ENCODE data around the gene SQSTM1.
"Not testable (repeated sequence)": the region's sequence is repeated elsewhere in the genome, so short reads cannot be mapped to it uniquely, and the experiment has no call there.

The SQSTM1 gene

GRCh38 chr5:179788193-179788854 lies 32.4 kb upstream of the SQSTM1 start:
- H3K4me3 ChIP-seq (ENCODE audit: low read length): no peak overlapping the region
- no peak for TF ChIP-seq CTCF (conservative IDR thresholded peaks at IDR 0.05; ENCODE audit: low read depth, low read length)
- DNase-seq (ENCODE audit: low read depth): no peak

GRCh38 chr5:179789278-179789677 lies 31.4 kb upstream of the SQSTM1 start:
- not testable (repeated sequence) for DNase-seq (ENCODE audit: low read depth); H3K4me3 ChIP-seq (ENCODE audit: low read length)

- no peak for TF ChIP-seq CTCF (conservative IDR thresholded peaks at IDR 0.05; ENCODE audit: low read depth, low read length)
- no peak overlapping the region for H3K4me3 ChIP-seq (ENCODE audit: low read length)
- no peak for DNase-seq (ENCODE audit: low read depth)
These were observed 28.7 kb upstream of the SQSTM1 start for GRCh38 chr5:179791881-179792611.

GRCh38 chr5:179792612-179793467 lies 27.9 kb upstream of the SQSTM1 start:
- DNase-seq (ENCODE audit: low read depth): no peak
- TF ChIP-seq CTCF (conservative IDR thresholded peaks at IDR 0.05; ENCODE audit: low read depth, low read length): no peak
- H3K4me3 ChIP-seq (ENCODE audit: low read length): no peak overlapping the region

DNA sequence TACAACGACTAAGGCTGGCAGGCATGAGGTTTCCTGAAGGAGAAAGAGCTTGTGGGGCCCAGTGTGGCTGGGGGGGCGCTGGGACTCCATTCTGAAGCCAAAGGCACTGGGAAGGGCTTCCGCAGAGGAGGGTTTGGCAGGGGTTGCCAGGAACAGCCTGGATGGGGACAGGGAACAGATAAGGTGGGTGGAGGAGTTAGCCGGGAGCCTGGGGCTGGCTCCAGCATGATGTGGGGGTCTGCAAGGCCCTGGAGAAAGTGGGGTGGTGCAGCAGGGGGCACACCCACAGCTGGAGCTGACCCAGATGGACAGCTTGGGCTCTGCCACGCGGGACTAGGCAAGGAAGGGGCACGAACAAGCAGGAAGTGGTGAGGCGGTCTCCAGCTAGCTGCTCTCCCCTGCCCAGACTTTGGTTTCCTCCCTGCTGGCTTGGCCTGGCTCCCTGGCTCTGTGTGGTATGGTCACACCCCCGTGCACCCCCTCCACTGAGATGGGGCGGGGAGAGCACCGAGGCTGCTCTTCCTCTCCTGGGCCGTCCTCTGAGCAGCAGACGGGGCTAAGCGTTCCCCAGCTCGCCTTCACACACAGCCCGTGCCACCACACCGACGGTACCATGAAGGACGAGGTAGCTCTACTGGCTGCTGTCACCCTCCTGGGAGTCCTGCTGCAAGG lies 27.1 kb upstream of the SQSTM1 start, which contains the start of gene LTC4S:
Gene LTC4S, plus strand, starts transcription at position 519 of the 672 bp plus-strand sequence. Its CDS starts 95 bp downstream, at position 614.
- no peak for DNase-seq (ENCODE audit: low read depth)
- no peak within 1 kb of the TSS for H3K4me3 ChIP-seq (ENCODE audit: low read length)

GRCh38 chr5:179794171-179794570 lies 26.5 kb upstream of the SQSTM1 start:
- DNase-seq (ENCODE audit: low read depth): no peak
- TF ChIP-seq CTCF (conservative IDR thresholded peaks at IDR 0.05; ENCODE audit: low read depth, low read length): no peak
- H3K4me3 ChIP-seq (ENCODE audit: low read length): no peak overlapping the region

More for the DNA sequence above, 27.1 kb upstream of the SQSTM1 start, which contains the start of gene LTC4S:
- TF ChIP-seq CTCF (conservative IDR thresholded peaks at IDR 0.05; ENCODE audit: low read depth, low read length): no peak

DNA sequence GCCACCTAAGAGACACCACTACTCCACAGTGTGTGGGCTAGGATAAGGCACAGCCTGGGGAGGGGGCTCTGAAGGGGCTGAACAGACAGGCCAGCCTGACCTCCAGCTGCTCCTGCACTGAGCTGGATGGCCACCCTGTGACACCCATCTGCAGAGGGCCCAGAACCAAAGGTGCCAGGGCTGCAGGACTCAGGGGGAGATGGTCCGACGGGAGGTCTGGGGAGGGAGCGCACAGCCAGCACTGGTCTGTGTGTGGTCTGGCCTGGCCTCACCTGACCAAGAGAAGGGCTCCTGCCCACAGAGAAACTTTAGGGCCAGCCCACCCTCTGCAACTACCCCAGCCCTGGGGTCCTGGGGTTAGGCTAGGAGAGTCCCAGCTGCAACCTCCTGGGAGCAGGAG lies 26.1 kb upstream of the SQSTM1 start:
- no peak for DNase-seq (ENCODE audit: low read depth)
- H3K4me3 ChIP-seq (ENCODE audit: low read length): no peak overlapping the region
- TF ChIP-seq CTCF (conservative IDR thresholded peaks at IDR 0.05; ENCODE audit: low read depth, low read length): no peak

All from retinal pigment epithelial cell (primary cell).